ENCODE measurements around the gene YDJC. TPM values are rescaled to one million over a fixed set of nuclear protein-coding genes. Genes with fewer than 3 reads are reported as not detected.

Gene YDJC
- total and polyA plus RNA-seq, 4 donors: 11.0 to 41.1 (median 31.3) TPM

GRCh38 chr22:21677606-21678443, 48.0 kb upstream of the YDJC start:
- Histone ChIP-seq H3K27ac (ENCODE audit: low read depth in 1 of 2, low read length in 1 of 2) (no peak overlapping the region), H3K27me3 (ENCODE audit: control insufficient read depth in 3 of 3, insufficient read depth in 3 of 3, low read length in 2 of 3) (no peaks in the 10 kb centered on the region), H3K9me3 (ENCODE audit: control insufficient read depth in 4 of 4, insufficient read depth in 3 of 4, low read length in 3 of 4) (no peaks in the 10 kb centered on the region), H3K9ac (ENCODE audit: insufficient read depth in 1 of 2, low read length in 2 of 2) (no peak overlapping the region), H3K36me3 (ENCODE audit: control insufficient read depth in 4 of 4, insufficient read depth in 4 of 4, low read length in 4 of 4) (peaks cover 4 to 55% (median 9%) of the 10 kb centered on the region in 4 donors), H3K4me1 (ENCODE audit: control insufficient read depth in 5 of 5, insufficient read depth in 5 of 5, low read length in 5 of 5) (no peaks in the 10 kb centered on the region), H3K4me3 (no peak overlapping the region)
- DNase-seq (no peak), ATAC-seq (ENCODE audit: insufficient read depth, low FRiP score) (no peak)
- WGBS, 2 donors: 93 to 95% methylated on average over 15 of the region's 15 CpGs
- no peak for TF ChIP-seq CTCF (IDR thresholded peaks at IDR 0.05; ENCODE audit: control extremely low read depth, extremely low read depth)

DNA sequence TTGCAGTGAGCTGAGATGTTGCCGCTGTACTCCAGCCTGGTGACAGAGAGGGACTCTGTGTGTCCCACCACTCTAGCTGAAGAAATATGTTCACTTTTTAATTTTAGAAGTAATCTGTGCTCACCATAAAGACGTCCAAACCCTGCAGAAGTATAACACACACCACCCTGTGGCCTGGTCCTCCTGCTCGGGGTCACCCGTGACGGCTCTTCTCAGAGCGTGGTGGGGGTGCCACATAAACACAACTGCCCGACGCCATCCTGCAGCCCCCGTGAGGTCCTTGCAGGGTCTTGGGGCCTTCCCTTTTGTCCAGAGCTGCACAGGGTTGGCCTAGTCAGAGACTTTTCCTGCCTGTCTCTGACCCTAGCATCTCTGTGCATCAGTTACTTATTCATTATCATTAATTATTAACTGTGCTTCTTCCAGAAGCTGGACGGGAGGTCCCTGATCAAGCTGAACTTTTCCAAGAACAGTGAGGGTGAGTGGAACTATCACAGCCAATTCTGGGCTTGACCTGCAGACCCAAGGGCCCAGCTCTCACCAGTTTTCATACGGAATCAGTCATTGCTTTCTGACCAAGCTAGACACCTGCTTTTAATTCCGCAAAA, 44.9 kb upstream of the YDJC start:
- peaks cover 6 to 48% (median 14%) of the 10 kb centered on the region in 4 donors for H3K36me3 ChIP-seq (ENCODE audit: control insufficient read depth in 4 of 4, insufficient read depth in 4 of 4, low read length in 4 of 4)
- no peaks in the 10 kb centered on the region for H3K4me1 ChIP-seq (ENCODE audit: control insufficient read depth in 5 of 5, insufficient read depth in 5 of 5, low read length in 5 of 5)
- H3K4me3 ChIP-seq: no peak overlapping the region
- no peak overlapping the region for H3K27ac ChIP-seq (ENCODE audit: low read depth in 1 of 2, low read length in 1 of 2)
- H3K9me3 ChIP-seq (ENCODE audit: control insufficient read depth in 4 of 4, insufficient read depth in 3 of 4, low read length in 3 of 4): no peaks in the 10 kb centered on the region
- no peak overlapping the region for H3K9ac ChIP-seq (ENCODE audit: insufficient read depth in 1 of 2, low read length in 2 of 2)
- WGBS, 2 donors: 96% methylated on average over 12 of the region's 12 CpGs
- TF ChIP-seq CTCF (IDR thresholded peaks at IDR 0.05; ENCODE audit: control extremely low read depth, extremely low read depth): no peak
- H3K27me3 ChIP-seq (ENCODE audit: control insufficient read depth in 3 of 3, insufficient read depth in 3 of 3, low read length in 2 of 3): no peaks in the 10 kb centered on the region
- DNase-seq: no peak
- ATAC-seq (ENCODE audit: insufficient read depth, low FRiP score): no peak

- no peak overlapping the region for H3K4me3 ChIP-seq
- H3K9me3 ChIP-seq (ENCODE audit: control insufficient read depth in 4 of 4, insufficient read depth in 3 of 4, low read length in 3 of 4): no peaks in the 10 kb centered on the region
- 94 to 98% methylated on average over 12 of the region's 12 CpGs for WGBS, 2 donors
- no peak for TF ChIP-seq CTCF (IDR thresholded peaks at IDR 0.05; ENCODE audit: control extremely low read depth, extremely low read depth)
- no peak for ATAC-seq (ENCODE audit: insufficient read depth, low FRiP score)
- no peaks in the 10 kb centered on the region for H3K27me3 ChIP-seq (ENCODE audit: control insufficient read depth in 3 of 3, insufficient read depth in 3 of 3, low read length in 2 of 3)
- H3K4me1 ChIP-seq (ENCODE audit: control insufficient read depth in 5 of 5, insufficient read depth in 5 of 5, low read length in 5 of 5): no peaks in the 10 kb centered on the region
- H3K36me3 ChIP-seq (ENCODE audit: control insufficient read depth in 4 of 4, insufficient read depth in 4 of 4, low read length in 4 of 4): peaks cover 6 to 50% (median 14%) of the 10 kb centered on the region in 4 donors
- no peak overlapping the region for H3K9ac ChIP-seq (ENCODE audit: insufficient read depth in 1 of 2, low read length in 2 of 2)
- no peak overlapping the region for H3K27ac ChIP-seq (ENCODE audit: low read depth in 1 of 2, low read length in 1 of 2)
- DNase-seq: no peak
Observed at GRCh38 chr22:21673534-21674321, 43.9 kb upstream of the YDJC start.

Data from lung (tissue), 12 donors.